NCI-H146 treated with DMSO at 0.1 percent for 48 hours (cell line): Measurements from ENCODE around the gene C11orf58.

ENCODE experiments used
- DNase-seq: peaks from one replicate; lab custom pipeline; 2025; ENCODE audit not compliant: unreplicated experiment; lab: John Stamatoyannopoulos, UW

The C11orf58 gene

DNA sequence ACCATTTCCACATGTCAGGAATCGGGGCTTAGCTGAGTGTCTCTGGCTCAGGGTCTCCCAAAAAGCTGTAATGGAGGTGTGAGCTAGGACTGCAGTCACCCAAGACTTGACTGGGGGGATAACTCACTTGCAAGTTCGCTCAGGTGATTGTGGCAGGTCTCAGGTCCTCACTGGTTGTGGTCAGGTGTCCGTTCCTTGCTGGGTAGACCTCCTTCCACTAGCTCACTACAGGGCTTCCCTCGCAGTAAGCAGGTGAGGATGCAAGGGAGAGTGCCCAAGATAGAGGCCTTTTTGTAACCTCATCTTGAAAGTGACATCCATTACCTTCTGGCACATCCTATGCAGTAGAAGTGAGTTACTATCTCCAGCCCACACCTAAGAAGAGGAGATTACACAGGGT, 29.5 kb downstream of the C11orf58 start:
- no peak for DNase-seq

GRCh38 chr11:16769386-16769785, 30.9 kb downstream of the C11orf58 start:
- no peak for DNase-seq

- no peak for DNase-seq
Observed at GRCh38 chr11:16770016-16770415, 31.6 kb downstream of the C11orf58 start.

DNA sequence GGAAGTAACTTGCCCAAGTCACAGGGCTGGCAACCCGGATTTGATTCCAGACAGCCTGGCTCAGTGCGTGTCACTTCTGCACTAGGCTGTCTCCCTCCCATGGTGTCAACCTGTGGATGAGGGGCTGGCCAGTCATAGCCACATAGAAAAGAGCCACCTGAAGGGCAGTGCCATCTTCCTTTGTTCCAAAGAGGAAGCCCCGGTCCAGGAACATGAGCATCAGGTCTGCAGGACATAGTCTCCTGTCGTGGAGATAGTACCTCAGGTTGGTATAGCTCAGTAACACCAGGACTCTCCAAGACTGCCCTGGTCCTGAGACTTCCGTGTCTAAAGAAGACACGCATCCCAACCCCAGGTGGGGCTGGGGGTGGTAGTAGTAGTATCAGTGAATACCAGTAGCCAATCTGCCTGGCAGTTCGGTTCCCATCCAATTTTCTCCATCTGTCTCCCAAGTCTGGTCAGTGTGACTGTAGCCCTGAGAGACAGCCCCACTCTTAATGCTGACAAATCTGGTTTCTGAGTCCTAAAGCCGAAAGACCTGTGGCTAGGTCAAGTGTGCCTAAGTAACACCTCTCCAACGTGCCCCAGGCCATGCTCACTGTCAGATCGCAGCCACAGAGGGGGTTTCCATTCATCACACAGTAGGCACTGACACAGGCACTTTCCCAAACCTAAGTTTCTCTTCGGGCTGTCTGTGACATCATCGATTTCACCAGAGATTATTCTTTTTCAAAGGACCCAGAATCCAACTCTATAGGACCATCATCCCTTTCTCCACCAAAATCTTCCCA, 33.1 kb downstream of the C11orf58 start:
- no peak for DNase-seq

DNA sequence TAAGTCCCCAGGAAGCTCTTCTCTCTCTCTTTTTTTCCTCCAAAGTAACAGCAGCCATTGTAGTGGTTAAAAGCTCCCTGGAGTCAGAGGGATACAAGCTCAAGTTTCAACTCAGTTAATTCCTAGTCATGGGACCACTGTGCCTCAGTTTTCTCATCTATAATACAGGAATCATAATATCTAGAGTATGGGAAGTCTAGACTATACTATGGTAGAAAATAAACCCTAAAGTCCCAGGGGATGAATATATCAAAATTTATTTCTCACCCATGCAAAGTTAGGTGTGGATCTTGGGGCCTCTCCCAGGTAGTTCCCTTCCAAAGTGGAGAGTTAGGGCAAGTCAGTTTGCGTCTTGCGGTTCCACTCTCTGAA, 33.7 kb downstream of the C11orf58 start:
- DNase-seq = no peak

- no peak for DNase-seq
Observed at GRCh38 chr11:16773981-16774935, 35.8 kb downstream of the C11orf58 start.

DNA sequence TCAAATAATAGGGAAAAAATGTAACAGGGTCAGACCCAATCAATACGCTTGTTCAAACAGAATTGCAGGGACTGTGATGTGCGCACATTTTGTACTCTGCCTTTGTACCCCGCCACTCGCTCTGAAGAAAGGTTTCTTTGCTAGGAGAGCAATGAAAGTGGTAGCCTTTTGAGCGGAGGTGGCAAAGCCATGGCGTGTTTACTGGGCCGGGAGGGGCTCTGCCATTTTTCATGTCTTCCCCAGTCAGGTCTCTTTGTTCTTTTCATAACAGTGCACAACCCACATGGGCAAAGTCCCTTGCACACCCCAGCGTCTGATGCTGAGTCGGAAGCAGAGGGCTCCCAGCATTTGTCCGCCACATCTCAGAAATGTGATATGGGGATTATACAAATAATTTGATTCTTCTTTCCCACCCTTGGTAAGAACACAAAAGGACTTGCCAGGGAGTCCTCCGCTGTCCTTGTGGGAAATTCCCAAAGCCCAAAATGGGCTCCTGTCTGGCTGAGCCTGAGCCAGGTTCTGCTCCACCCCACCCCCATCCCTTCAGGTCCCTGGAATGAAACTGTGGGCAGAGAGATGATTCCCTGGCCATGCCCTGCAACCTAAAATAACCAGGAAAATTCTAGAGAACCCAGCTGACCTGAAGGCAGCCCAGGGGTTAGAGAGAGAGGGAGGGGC, 36.6 kb downstream of the C11orf58 start:
- no peak for DNase-seq

DNA sequence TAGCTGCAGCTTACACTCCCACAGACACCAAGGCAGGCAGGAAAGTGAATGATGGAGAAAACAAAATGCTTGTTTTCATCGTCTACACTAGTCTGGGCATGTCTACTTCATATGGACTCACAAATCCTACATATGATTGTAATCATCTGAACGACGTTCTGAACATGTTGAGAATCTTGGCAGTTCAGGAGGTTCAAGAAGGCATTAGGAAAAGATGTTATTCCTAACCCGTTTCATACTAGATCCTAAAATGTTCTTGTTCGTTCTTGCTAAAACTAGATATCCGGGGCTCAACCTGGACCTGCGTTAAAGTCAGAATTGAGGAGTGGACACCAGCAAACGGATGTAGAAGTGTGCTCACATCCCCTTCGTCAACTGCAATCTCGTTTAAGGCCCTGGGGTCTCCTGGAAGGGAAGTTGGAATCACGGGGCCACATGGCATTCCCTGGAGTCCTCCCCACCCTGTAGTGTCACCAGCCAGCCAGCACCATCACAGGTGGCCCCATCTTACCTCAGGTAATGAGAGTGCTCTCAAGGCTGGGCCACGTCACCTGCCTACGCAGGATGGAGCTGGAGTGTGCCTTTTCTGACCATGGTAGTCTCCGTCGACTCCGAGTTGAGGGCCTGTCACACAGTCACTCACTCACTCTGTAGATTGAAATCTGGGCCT, 37.3 kb downstream of the C11orf58 start:
- no peak for DNase-seq

DNA sequence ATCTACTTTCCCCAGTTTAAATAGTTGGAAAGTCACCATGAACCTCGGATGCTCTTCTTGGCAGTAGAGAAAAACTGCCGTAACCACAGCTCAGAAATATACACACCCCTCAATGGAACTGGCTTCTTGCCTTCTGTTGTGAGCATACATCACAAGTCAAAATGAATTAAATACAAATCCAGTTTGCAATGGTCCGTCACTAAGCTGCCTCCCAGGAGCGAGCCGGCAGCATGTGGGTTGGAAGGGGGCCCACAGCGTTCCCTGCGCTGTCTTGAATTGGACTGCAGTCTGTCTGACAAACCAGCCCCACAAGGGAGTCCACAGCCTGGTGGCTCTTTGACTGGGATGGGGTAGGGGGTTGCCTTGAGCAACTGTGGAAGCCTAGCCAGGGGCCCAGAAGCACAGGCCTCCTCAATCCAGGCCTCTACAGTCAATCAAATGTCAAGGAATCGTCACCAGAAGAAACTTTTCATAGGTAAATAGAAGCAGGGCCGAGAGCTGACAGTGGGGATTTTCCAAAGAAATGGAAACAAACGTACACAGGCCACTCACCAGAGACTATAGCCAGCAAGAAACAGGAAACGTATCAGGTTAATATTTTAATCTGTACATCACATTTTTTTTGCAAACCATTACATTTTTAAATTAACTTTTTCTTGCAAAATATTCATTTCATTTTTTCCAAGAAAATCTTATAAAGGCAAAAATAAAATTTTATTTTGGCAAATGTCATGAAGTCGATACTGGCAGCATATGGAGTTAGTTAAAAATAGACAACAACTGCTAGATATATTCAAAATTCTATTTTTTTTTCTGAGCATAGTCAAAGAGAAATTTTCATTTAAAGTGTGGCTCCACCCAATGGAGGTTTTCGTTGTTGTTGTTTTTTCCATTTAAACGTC, 38.5 kb downstream of the C11orf58 start:
- no peak for DNase-seq

DNA sequence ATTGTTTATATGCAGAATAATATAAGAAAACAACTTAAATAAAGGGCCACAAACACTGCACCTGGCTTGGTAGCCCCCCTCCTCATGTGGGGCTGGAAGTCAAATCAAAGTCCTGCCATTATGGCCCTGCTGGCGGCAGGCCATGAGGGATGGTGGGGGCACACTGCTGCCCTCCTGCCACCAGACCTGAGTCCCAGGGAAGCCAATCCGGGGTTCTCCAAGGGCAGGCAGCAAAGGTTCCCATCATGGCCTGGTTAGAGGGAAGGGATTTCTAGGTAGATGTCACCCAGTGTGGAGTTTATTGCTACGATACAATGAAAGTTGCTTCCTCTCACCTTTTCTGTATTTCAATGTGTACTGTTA, 39.1 kb downstream of the C11orf58 start:
- no peak for DNase-seq

- DNase-seq = no peak
Observed at GRCh38 chr11:16778286-16778685, 39.8 kb downstream of the C11orf58 start.

- DNase-seq = no peak
Observed at GRCh38 chr11:16778876-16779275, 40.4 kb downstream of the C11orf58 start.

GRCh38 chr11:16779436-16779835, 41.0 kb downstream of the C11orf58 start:
- no peak for DNase-seq

- no peak for DNase-seq
Observed at GRCh38 chr11:16780146-16780545, 41.7 kb downstream of the C11orf58 start.

GRCh38 chr11:16780698-16781550, 42.5 kb downstream of the C11orf58 start:
- no peak for DNase-seq

DNA sequence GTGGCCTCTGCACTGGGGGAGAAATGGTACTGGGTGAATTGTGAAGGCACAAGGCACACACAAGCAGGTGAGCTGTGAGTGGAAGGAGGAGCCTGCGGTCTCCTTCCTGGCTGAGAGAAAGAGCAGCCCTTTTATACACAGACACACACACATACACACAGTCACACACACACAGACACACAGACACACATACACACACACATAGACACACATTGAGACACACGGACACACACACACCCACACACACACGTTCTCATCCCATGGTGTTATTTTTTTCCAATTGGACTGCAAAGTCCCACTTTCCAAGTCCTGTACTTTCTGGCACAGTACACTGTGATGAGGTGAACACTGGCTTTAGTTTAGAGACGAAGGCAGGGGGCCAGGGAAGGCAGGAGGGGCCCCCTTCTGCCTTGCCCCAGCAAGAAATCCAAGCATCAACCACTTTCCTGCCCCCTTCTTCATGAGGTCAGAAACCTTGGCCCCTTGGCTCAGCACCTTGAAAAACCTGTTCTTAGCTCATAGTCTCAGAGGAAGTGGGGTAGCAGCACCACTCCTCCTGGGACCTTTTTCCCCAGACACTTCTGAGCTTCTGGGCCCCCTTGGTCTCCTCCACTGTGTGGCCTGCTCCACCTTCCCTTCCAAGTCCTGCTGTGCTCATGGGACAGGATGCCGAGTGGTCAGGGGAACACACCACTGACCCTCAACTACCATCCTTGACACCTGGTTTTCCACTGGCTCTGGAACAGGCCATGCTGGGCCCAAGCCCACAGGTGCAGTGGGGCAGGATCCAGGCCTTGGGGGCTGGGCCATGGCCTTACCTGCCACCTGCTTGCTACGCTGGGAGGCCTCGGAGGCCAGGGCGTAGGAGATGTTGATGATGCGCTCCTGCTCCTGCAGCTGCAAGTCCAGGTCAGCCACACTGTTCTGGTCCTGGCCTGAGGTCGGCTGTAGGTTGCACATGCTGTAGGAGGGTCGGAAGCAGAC, 43.8 kb downstream of the C11orf58 start:
- DNase-seq = no peak

DNA sequence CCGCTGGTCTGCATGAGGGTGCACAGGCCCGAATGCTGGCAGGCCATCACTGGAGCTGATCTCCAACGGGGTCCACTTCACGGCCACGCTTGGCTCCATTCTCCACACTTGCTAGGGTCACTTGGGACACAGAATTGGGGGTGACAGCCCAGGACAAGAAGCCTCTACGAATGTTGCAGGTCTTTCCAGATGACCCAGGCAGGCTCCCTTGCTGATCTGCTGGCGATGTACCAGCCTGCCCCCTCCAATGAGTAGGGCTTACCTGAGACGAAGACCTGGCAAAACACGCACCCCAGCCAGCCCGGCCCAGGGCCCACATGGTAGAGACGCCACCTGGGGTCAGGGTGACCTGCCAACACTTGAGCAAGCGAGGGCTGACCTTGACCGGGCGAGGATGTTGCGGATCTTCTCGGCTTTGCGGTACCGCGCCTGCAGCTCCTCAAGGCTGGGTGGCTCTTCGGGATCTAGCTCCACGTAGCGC, 44.9 kb downstream of the C11orf58 start:
- DNase-seq = no peak

GRCh38 chr11:16784097-16784496, 45.6 kb downstream of the C11orf58 start:
- no peak for DNase-seq
